GM21619 (cell line): ENCODE measurements around the gene UCN3.
A peak's percentile ranks its signal among the peaks of the same experiment; 100 is the strongest.
"Not testable (repeated sequence)": the region's sequence is repeated elsewhere in the genome, so short reads cannot be mapped to it uniquely, and the experiment has no call there.

ENCODE experiments used
- ATAC-seq: cut with Tn5 transposase; IDR thresholded peaks from one replicate; pipeline ENCODE4 v1.9.1; 2021; ENCODE audit not compliant: unreplicated experiment

UCN3 gene

GRCh38 chr10:5404208-5405041 lies 39.7 kb downstream of the UCN3 start, which contains the start of gene TUBAL3:
Gene TUBAL3, minus strand, starts transcription at chr10:5404828. Its CDS starts 36 bp downstream, at chr10:5404792.
- no peak for ATAC-seq

GRCh38 chr10:5406918-5407317 lies 42.2 kb downstream of the UCN3 start:
- no peak for ATAC-seq

GRCh38 chr10:5410787-5411186 lies 46.0 kb downstream of the UCN3 start:
- ATAC-seq: not testable (repeated sequence)

GRCh38 chr10:5411941-5412276 lies 47.1 kb downstream of the UCN3 start:
- ATAC-seq: no peak

GRCh38 chr10:5412277-5412941 lies 47.6 kb downstream of the UCN3 start, which contains the start of gene NET1:
Gene NET1, plus strand, starts transcription at chr10:5412557. Its CDS starts 136 bp downstream, at chr10:5412693.
- peak; percentile 98 for ATAC-seq

GRCh38 chr10:5413012-5413938 lies 48.5 kb downstream of the UCN3 start:
- ATAC-seq: no peak

GRCh38 chr10:5416981-5417380 lies 52.2 kb downstream of the UCN3 start:
- no peak for ATAC-seq

- no peak for ATAC-seq
Observed at GRCh38 chr10:5418584-5418983, 53.8 kb downstream of the UCN3 start.

GRCh38 chr10:5419466-5420094 lies 54.8 kb downstream of the UCN3 start:
- ATAC-seq: no peak

- no peak for ATAC-seq
Observed at GRCh38 chr10:5423771-5424170, 59.0 kb downstream of the UCN3 start.
